MCF 10A (cell line): ENCODE measurements around the gene MLYCD. TPM values are rescaled to one million over a fixed set of nuclear protein-coding genes. Genes with fewer than 3 reads are reported as not detected.

Experiments used
- BruUV-seq: library from RNA; stranded (reverse); fragments of 400-500 nt; replicated peaks from 2 replicates; lab custom pipeline; 2021; lab: Mats Ljungman, UMichigan
- CTCF ChIA-PET: fragments of 300-600 bp; sonication (Branson Sonifier 250); formaldehyde crosslinking; extraction: SDS; loops from one replicate; lab custom pipeline; 2021; ENCODE audit warnings: antibody characterized with exemption, inconsistent platforms; lab: Yijun Ruan, JAX
- POLR2A ChIA-PET: fragments of 300-600, 350-650 bp; sonication (Branson Sonifier 250); formaldehyde crosslinking; extraction: SDS; loops from one replicate; lab custom pipeline; 2020; ENCODE audit warnings: antibody characterized with exemption, inconsistent platforms; lab: Yijun Ruan, JAX
- DNase-seq: peaks from one replicate; pipeline ENCODE4 v3.0.0-alpha.2; 2018; ENCODE audit not compliant: unreplicated experiment
- H3K27ac Mint-ChIP-seq: one replicate; pipeline ENCODE4 v1.8.0; 2022; ENCODE audit warnings: mild to moderate bottlenecking, low read depth, mixed read lengths; ENCODE audit not compliant: unreplicated experiment
- H3K27me3 Mint-ChIP-seq: one replicate; pipeline ENCODE4 v1.8.0; 2022; ENCODE audit warnings: mixed read lengths; ENCODE audit not compliant: insufficient read depth, unreplicated experiment
- H3K36me3 Mint-ChIP-seq: one replicate; pipeline ENCODE4 v1.8.0; 2022; ENCODE audit warnings: mild to moderate bottlenecking, moderate library complexity, mixed read lengths; ENCODE audit not compliant: insufficient read depth, unreplicated experiment
- H3K4me1 Mint-ChIP-seq: one replicate; pipeline ENCODE4 v1.8.0; 2022; ENCODE audit warnings: mixed read lengths; ENCODE audit not compliant: insufficient read depth, unreplicated experiment
- H3K4me3 Mint-ChIP-seq: one replicate; pipeline ENCODE4 v1.8.0; 2022; ENCODE audit warnings: mild to moderate bottlenecking, moderate library complexity, mixed read lengths; ENCODE audit not compliant: unreplicated experiment
- H3K9me3 Mint-ChIP-seq: one replicate; pipeline ENCODE4 v1.8.0; 2022; ENCODE audit warnings: mixed read lengths; ENCODE audit not compliant: unreplicated experiment
- CTCF ChIP-seq: fragments of 200-600 bp; IDR thresholded peaks from one replicate; pipeline ENCODE4 v1.8.0; 2022; ENCODE audit warnings: antibody characterized with exemption, mild to moderate bottlenecking; ENCODE audit not compliant: unreplicated experiment
- intact Hi-C: fragments of 100-400 bp; cut with micrococcal nuclease; formaldehyde crosslinking; loops from 2 replicates; pipeline ENCODE4 v1.14.1; 2022
- total RNA-seq: library from RNA; stranded (reverse); gene quantifications from 2 replicates; pipeline ENCODE4 v1.2.3, GENCODE V29; 2022

MLYCD gene
- total RNA-seq, 1 experiment from 2014 or later, result 2.5 TPM

GRCh38 chr16:83968306-83968851 is 69.5 kb downstream of the MLYCD start:
- Mint-ChIP-seq H3K4me3 (peak overlapping the region; percentile 69), H3K9me3 (no peaks in the 10 kb centered on the region), H3K27me3 (peaks cover 10% of the 10 kb centered on the region), H3K27ac (no peak overlapping the region), H3K4me1 (peaks cover 6% of the 10 kb centered on the region), H3K36me3 (peaks cover 7% of the 10 kb centered on the region)
- intact Hi-C loops, result loop anchor here (1.0 kb wide), 1 partner anchor 97 kb away; no protein-coding TSS in a partner anchor
- DNase-seq, result no peak
- TF ChIP-seq CTCF, result no peak
- POLR2A ChIA-PET, result no interaction called here
- no TSS peak for BruUV-seq
- CTCF ChIA-PET, result no interaction called here

GRCh38 chr16:83968891-83969649 is 70.2 kb downstream of the MLYCD start:
- BruUV-seq, result no TSS peak
- no peak for TF ChIP-seq CTCF
- no peaks in the 10 kb centered on the region for H3K9me3 Mint-ChIP-seq
- ChIA-PET POLR2A (interaction anchor here (0.7 kb wide), 1 partner anchor 87 kb away, joined by 3 read pairs; no protein-coding TSS in a partner anchor), CTCF (interaction anchor here (0.6 to 3.3 kb wide), 10 partner anchors 11 to 310 kb away, joined by 3 to 18 read pairs (median 4); partner anchors contain the start of gene SLC38A8)
- intact Hi-C loops, result loop anchor here (1.0 kb wide), 1 partner anchor 96 kb away; no protein-coding TSS in a partner anchor
- no peak for DNase-seq
- H3K36me3 Mint-ChIP-seq, result peaks cover 7% of the 10 kb centered on the region
- H3K27me3 Mint-ChIP-seq, result peaks cover 11% of the 10 kb centered on the region
- peak overlapping the region; percentile 65 for H3K4me3 Mint-ChIP-seq
- no peak overlapping the region for H3K27ac Mint-ChIP-seq
- H3K4me1 Mint-ChIP-seq, result peaks cover 6% of the 10 kb centered on the region

GRCh38 chr16:83969771-83970429 is 71.0 kb downstream of the MLYCD start:
- no peak overlapping the region for H3K27ac Mint-ChIP-seq
- ChIA-PET CTCF (interaction anchor here (0.6 to 3.3 kb wide), 14 partner anchors 12 to 309 kb away, joined by 3 to 18 read pairs (median 4); partner anchors contain the start of genes OSGIN1 and SLC38A8), POLR2A (interaction anchor here (0.7 kb wide), 1 partner anchor 88 kb away, joined by 3 read pairs; no protein-coding TSS in a partner anchor)
- no TSS peak for BruUV-seq
- H3K27me3 Mint-ChIP-seq, result peaks cover 19% of the 10 kb centered on the region
- H3K9me3 Mint-ChIP-seq, result no peaks in the 10 kb centered on the region
- peaks cover 7% of the 10 kb centered on the region for H3K36me3 Mint-ChIP-seq
- DNase-seq, result no peak
- H3K4me1 Mint-ChIP-seq, result peaks cover 6% of the 10 kb centered on the region
- no peak for TF ChIP-seq CTCF
- intact Hi-C loops, result no loop called here
- peak overlapping the region; percentile 65 for H3K4me3 Mint-ChIP-seq
